Ovary (tissue), 3 donors: ENCODE measurements around the gene IL17A.

Experiments used
- EP300 ChIP-seq: sonication (generic); formaldehyde crosslinking; IDR thresholded peaks from one replicate; pipeline ENCODE4 v1.6.1; 2017; ENCODE audit warnings: antibody characterized with exemption
- POLR2A ChIP-seq: fragments of 450-650 bp; IDR thresholded peaks from one replicate; pipeline ENCODE4 v1.6.1; 2017; ENCODE audit warnings: antibody characterized with exemption, mild to moderate bottlenecking, moderate library complexity
- TF ChIP-seq, protein P1 (sequence below), 3 donors: fragments of 450-650 bp in 2 of 3; fragments of 200-600 bp in 1 of 3; IDR thresholded peaks; one replicate each; pipeline versions ENCODE4 v1.5.1 to v1.8.0; 2016 to 2022; ENCODE audit warnings: antibody characterized with exemption in 3 of 3, mild to moderate bottlenecking in 1 of 3
- donor health status: DM: no; HTN: no; CAD: no.

DNA sequence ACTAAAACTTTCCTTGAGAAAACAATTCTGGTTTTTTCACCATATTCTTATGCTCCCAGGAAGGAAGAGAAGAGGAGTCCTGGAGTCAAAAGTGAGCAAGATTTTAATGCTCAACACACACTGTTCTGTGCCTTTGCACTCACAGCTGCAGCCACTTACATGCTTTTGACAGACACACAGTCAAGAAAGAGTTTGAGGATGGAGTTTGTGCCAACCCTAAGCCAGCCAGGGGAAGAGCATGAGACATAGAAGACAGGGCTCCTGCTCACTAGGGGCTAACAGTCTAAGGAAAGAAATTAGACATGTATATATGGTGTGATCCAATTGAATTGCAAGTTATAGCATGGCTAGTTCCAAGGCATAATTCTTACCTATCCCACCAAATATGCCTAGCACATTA is 37.1 kb upstream of the IL17A start:
- TF ChIP-seq, protein P1, sequence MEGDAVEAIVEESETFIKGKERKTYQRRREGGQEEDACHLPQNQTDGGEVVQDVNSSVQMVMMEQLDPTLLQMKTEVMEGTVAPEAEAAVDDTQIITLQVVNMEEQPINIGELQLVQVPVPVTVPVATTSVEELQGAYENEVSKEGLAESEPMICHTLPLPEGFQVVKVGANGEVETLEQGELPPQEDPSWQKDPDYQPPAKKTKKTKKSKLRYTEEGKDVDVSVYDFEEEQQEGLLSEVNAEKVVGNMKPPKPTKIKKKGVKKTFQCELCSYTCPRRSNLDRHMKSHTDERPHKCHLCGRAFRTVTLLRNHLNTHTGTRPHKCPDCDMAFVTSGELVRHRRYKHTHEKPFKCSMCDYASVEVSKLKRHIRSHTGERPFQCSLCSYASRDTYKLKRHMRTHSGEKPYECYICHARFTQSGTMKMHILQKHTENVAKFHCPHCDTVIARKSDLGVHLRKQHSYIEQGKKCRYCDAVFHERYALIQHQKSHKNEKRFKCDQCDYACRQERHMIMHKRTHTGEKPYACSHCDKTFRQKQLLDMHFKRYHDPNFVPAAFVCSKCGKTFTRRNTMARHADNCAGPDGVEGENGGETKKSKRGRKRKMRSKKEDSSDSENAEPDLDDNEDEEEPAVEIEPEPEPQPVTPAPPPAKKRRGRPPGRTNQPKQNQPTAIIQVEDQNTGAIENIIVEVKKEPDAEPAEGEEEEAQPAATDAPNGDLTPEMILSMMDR (IDR thresholded peaks at IDR 0.05), result no peak
- no peak for TF ChIP-seq POLR2A
- no peak for TF ChIP-seq EP300
